Suprapubic skin (tissue), 4 donors: ENCODE results near the gene CKM.

ENCODE experiments used
- POLR2A ChIP-seq, 2 donors: fragments of 450-650 bp; IDR thresholded peaks; one replicate each; pipeline ENCODE4 v1.6.1; 2017; ENCODE audit warnings: antibody characterized with exemption in 2 of 2, mild to moderate bottlenecking in 2 of 2, moderate library complexity in 2 of 2
- POLR2AphosphoS5 ChIP-seq, 3 donors: sonication (generic); formaldehyde crosslinking; IDR thresholded peaks; one replicate each; pipeline ENCODE4 v1.6.1; 2017; ENCODE audit warnings: antibody characterized with exemption in 3 of 3
- TF ChIP-seq, protein P1 (sequence below), 2 donors: fragments of 200-600 bp in 1 of 2; fragments of 450-650 bp in 1 of 2; sonication (generic) in 1 of 2; IDR thresholded peaks; one replicate each; pipeline ENCODE4 v1.5.1; 2016 to 2019; ENCODE audit warnings: antibody characterized with exemption in 2 of 2, mild to moderate bottlenecking in 1 of 2, moderate library complexity in 1 of 2

DNA sequence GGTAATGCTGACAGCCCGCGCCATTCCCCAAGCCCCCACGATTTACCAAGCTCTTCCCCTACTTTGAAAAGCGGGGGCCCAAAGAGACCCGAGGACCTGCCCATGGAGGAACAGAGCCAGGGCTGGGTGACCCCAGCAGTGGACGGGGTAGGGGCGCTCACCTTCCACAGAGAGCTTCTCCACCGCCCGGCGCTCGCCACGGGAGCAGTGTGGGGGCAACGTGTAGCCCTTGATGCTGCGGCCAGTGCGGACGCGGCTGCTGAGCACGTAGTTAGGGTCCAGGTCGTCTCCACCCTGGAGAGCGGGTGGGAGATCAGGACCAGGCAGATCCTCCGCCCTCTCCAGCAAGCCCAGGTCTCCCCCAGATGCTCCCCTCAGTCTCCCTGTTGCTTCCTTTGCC is 7.4 kb downstream of the CKM start:
- TF ChIP-seq, protein P1, sequence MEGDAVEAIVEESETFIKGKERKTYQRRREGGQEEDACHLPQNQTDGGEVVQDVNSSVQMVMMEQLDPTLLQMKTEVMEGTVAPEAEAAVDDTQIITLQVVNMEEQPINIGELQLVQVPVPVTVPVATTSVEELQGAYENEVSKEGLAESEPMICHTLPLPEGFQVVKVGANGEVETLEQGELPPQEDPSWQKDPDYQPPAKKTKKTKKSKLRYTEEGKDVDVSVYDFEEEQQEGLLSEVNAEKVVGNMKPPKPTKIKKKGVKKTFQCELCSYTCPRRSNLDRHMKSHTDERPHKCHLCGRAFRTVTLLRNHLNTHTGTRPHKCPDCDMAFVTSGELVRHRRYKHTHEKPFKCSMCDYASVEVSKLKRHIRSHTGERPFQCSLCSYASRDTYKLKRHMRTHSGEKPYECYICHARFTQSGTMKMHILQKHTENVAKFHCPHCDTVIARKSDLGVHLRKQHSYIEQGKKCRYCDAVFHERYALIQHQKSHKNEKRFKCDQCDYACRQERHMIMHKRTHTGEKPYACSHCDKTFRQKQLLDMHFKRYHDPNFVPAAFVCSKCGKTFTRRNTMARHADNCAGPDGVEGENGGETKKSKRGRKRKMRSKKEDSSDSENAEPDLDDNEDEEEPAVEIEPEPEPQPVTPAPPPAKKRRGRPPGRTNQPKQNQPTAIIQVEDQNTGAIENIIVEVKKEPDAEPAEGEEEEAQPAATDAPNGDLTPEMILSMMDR (IDR thresholded peaks at IDR 0.05), result no peak
- TF ChIP-seq POLR2A (IDR thresholded peaks at IDR 0.05), result no peak
- TF ChIP-seq POLR2AphosphoS5 (IDR thresholded peaks at IDR 0.05), result no peak
